Measurements from ENCODE around the gene GIMAP8.
"Not testable (repeated sequence)": the region's sequence is repeated elsewhere in the genome, so short reads cannot be mapped to it uniquely, and the experiment has no call there.

GIMAP8 gene

DNA sequence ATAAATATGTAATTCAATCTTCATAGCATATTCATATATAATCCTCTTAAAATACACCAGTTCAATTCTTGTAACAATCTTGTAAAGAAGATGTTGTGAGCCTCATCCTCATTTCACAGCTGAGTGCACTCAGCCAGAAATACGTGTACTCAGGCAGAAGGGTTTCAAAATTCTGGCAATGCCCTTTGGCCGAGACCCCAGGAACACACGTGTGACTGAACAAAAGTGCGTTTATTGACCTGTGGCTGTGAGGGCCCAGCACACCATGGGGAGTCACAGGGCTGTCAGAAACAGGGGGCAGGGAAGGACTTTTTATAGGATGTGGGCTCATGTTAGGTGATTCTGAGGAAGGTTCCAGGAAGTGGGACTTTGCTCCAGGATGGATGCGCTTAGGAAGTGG is 21.5 kb downstream of the GIMAP8 start:
- DNase-seq: no peak

DNA sequence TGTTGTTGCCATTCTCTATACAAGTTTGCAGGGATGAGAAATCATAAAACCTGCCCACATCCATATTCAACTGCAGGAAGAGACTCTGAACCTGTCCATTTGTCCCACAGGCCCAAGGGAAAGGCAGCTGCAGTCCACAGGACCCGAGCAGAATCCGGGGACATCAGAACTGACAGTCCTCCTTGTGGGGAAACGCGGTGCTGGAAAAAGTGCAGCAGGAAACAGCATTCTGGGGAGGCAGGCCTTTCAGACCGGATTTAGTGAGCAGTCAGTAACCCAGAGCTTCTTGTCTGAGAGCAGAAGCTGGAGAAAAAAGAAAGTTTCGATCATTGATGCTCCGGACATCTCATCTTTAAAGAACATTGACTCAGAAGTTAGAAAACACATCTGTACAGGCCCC is 23.5 kb downstream of the GIMAP8 start:
- no peak for DNase-seq

DNA sequence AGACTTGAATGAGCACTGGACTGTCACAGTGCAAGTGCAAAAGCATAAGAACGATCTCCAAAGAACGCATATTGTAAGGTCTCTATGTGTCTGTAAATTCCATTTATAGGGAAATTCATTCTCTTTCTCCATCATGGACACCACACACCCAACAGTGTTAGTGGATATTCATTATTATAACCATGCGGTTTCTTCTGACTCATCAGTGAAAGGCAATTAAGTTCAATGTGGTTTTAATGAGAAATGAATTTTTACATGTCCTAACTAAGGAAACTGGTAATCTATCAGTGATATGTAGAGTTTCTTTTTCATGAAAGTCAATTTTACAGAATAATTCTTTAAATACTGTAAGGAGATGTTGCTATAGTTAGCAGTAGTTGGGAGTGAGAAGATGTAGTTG is 25.9 kb downstream of the GIMAP8 start:
- DNase-seq: no peak

DNA sequence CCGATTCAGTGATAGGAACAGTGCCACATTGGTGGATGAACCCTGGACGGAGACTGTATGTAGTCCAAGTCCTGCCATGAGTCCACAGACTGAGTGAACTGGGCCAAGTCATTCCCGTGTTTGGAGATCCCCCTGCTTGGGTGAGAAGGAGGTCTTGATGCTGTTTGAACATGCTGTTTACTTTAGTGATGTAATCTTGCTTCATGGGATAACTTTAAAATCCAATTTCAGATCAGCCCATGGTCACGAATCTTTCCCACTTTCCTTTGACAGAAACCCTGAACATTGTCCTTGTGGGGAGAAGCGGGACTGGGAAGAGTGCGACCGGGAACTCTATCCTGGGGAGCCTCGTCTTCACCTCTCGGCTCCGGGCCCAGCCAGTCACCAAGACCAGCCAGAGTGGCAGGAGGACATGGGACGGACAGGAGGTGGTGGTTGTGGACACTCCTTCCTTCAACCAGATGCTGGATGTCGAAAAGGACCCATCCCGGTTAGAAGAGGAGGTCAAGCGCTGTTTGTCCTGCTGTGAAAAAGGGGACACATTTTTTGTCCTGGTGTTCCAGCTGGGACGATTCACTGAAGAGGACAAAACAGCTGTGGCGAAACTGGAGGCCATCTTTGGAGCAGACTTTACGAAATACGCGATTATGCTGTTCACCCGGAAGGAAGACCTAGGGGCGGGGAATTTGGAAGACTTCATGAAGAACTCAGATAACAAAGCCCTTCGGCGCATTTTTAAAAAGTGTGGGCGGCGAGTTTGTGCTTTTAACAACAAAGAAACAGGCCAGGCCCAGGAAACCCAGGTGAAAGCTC is 26.6 kb downstream of the GIMAP8 start:
- no peak for DNase-seq

DNA sequence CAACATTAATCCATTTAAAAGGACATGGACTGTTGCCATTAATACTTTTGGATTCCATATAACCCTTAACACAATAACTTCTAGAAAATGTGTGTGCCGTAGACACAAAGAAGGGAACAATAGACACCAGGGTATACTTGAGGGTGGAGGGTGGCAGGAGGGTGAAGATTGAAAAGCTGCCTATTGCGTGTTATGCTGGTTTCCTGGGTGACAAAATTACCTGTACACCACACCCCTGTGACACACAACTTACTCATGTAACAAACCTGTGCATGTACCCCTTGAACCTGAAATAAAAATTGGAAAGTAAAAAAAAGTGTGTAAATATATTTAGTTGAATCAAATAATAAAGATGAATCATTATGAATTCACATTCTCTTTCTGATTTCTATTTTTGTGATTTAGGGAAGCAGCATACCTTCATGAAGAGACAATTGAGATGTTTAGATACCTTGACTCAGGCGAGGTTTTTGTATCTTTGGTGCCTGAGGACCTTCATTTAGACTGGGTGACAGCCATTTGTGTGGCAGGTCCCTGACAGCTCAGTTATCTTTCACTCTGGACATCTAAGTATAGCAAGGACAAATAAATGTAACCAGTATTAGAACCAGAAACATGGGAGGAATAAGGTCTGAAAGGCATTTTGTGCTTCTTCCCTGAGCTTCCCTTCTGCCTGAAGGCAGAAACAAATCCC is 28.7 kb downstream of the GIMAP8 start:
- DNase-seq: no peak

DNA sequence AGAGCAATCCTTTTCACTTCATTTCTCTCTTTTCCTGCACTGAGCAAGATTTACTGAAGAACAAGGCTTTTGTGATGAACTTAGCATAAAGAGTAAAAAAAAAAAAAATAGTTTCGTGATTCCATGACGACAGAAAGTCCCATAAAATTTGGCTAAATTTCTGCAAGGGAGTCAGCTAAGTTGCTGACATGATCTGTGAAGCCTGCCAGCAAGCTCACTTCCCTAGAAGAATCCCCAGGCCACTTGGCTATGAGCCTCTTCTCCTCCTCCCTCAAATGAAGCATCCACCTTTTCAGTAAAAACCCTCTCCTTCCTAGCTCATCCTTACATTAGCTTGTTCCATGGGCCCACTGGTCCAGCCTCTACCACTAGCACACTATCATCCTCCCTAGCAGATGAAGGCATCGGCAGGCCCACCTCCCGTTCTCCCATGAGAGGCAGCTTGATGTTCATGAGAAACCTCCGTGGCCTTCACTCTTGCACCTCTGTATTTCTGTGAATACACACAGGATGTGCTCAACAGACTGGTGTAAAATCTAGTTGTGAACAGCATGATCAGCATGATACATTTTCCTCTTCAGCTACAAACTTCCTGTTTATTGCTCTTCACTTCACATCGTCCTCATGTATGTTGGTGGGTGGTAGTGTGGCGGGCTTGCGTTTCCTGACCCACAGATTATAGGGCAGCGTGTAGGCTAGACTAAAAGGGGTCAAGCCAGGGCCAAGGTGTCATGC is 30.9 kb downstream of the GIMAP8 start:
- no peak for DNase-seq

DNA sequence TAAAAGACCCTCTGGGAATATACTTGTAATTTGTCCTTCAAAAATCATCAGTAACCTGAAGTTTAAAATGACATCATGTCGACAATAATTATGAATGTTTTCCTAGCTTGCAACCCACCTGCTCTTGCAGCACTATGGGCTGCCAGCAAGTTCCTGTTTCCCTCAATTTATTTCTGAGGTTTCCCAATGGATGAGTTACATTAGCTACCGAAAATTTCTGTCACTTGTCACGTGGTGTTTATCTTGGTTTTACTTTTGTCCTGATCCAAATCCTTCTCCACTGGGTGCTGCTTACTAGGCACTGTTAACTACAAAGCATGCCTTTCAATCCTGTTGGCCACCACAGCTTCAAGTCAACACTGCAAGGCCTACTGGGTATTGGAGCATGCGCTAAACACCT is 31.5 kb downstream of the GIMAP8 start:
- DNase-seq: no peak

DNA sequence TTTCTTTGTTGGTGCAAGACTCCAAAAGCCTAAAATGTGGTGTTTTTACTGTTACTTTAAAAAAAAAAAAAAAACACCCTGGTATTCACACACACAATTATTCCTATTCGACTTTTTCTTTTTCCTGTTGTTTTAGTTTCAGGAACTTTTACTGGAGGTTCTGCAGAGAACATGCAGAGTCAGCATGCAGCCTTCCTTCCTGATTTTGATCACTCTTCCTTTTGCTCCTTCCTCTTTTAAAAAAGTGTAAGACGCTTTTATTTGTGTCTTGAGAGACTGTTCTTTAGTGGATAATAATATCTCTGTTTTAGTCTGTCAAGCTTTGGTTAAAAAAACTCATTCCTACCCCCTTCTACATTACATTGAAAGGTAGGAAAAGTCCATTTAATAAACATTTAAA is 33.1 kb downstream of the GIMAP8 start:
- not testable (repeated sequence) for DNase-seq

DNA sequence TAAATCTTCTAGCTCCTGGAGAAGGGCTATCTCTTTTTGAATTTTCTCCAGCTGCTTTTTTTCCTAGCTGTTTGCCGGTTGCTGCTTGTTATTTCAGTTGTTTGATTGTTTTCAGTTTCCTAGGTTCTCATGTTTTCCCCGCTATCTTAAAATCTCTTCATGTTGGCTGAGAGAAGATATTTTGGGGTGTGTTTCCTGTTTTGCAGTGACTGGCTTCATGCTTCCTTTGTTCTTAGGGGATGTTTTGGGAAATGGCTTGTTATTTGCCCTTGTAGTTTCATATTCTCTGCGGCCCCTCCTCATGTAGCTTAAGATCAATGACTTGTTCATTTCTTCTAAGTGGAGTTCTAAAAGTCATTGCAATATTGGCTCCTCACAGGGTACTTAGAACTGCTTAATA is 33.6 kb downstream of the GIMAP8 start:
- DNase-seq: not testable (repeated sequence)

DNA sequence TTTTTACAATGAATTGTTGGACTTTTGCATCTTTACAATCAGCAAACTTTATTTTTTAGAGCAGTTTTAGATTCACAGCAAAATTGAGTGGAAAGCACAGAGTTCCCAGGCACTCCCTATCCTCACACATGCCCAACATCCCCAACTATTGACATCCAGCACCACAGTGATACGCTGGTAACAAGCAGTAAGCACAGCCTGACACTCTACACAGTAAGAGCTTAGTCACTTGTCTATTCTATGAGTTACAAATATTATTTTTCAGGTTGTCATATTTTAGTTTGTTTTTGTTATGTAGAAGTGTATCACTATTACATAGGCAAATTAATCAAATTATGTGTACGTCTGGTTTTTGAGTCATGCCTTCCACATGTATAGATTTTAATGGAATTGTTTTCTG is 37.2 kb downstream of the GIMAP8 start:
- DNase-seq: no peak

DNA sequence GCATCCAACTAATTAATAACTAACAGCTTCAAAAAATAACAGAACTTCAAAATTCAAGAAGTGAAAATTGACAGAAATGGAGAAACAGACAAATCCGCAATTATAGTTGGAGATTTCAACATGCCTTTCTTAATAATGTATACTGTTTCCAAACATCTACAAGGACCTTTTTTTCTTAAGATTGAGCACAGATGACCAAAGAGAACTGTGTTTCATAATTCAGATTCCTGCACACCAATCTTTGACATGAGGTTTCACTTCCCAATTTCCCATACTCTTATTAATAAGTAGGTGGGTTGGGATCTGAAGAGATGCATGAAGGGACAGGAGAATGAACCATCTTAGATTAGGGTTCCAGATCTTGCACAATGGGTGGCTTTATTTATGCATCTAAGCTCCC is 39.4 kb downstream of the GIMAP8 start:
- DNase-seq: no peak

DNA sequence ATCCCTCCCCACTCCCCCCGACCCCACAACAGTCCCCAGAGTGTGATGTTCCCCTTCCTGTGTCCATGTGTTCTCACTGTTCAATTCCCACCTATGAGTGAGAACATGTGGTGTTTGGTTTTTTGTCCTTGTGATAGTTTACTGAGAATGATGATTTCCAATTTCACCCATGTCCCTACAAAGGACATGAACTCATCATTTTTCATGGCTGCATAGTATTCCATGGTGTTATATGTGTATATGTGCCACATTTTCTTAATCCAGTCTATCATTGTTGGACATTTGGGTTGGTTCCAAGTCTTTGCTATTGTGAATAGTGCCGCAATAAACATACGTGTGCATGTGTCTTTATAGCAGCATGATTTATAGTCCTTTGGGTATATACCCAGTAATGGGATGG is 43.0 kb downstream of the GIMAP8 start:
- not testable (repeated sequence) for DNase-seq

DNA sequence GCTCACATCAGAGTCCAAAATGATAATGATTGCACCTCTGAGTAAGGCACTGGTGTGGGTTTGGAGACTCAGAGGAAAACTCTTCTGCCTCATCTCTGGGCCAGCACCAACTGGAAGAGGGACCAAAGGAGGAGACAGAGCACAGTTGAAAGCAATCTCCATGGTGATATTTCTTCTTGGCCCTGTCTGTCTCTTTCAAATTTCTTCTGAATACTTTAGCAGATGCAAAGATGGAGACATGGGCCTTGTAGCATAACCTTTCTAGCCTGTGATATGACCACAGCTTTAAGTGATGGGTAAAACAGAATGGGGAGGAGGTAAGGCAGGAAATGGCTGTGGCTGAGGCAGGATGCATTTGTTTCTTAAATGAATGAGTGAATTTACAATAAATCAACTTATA is 52.1 kb downstream of the GIMAP8 start:
- no peak for DNase-seq

DNA sequence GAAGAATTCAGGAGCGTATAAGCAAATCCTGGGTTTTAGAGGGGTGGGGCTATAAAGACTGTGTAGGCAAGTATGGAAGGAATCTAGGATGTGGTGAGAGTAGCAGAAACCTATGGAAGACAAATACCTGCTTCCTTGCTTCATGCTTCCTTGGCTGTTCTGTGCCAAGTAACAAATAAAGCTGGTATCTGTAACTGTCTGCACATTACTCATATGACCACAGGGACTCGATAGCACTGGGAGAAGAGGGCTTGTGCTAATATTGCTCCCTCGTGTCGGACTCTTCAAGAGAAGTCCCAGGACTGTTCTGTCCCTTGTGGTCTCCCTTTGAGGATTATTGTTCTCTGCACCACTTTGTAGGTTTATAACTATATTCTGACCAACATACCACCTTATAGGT is 52.7 kb downstream of the GIMAP8 start:
- no peak for DNase-seq

DNA sequence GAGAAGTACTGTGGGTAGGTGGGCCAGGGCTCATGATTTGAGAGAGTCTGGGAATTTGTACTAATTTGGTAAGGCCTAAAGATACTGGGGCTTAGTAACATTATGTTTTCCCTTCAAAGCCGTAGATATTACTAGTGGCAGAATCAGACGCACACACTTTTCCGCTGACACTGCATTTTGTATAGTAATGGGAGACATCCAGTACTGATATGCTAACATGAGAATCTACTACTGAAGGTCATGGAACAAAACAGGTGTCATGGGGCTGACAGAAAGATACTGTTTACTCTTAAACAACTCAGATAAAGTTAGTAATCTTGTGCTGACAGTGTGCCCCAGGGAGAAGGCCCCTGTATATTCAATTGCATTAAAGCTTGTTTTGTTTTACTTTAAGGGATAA is 53.2 kb downstream of the GIMAP8 start:
- DNase-seq: no peak

DNA sequence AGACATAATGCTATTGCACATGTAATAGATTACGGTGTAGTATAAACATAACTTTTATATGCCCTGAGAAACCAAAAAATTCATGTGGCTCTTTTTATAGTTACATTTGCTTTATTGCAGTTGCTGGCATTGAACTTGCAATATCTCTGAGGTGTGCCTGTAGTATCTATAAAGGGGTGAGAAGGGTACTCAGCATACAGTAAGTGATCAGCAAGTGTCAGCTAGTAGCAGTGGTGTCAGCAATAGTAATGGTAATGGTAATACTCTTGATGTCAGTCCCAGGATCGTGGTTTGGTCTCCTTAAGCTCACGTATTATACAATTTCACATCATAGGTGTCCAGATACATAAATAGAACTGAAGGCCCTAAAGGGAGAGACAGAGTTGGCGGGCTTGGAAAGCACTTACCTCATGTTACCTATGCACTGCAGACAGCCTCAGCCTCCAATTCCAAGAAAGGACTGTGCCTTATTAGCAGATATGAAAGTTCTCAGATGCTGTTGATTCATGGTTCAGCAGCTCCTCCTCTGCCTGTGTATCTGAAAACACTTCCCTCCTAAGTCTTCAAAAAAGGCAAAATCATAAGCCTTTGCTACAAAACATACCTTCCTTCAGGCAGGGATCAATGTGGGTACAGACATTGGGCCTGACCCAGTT is 57.6 kb downstream of the GIMAP8 start:
- DNase-seq: no peak

DNA sequence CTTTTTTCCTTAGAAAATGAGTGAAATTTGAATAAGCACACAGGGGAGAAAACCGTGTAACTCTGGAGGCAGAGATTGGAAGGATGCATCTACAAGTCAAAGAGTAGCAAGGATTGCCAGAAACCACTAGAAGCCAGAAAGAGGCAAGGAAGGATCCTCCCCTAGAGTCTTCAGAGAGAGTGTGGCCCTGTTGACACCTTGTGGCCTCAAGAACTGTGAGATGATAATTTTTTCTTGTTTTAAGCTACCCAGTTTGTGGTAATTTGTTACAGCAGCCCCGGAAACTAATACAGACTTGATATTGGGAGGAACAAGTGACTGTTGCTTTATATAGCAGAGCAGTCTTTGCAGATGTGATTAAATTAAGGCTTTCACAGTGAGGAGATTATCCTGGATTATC is 60.6 kb downstream of the GIMAP8 start:
- DNase-seq: peak; percentile 54

DNA sequence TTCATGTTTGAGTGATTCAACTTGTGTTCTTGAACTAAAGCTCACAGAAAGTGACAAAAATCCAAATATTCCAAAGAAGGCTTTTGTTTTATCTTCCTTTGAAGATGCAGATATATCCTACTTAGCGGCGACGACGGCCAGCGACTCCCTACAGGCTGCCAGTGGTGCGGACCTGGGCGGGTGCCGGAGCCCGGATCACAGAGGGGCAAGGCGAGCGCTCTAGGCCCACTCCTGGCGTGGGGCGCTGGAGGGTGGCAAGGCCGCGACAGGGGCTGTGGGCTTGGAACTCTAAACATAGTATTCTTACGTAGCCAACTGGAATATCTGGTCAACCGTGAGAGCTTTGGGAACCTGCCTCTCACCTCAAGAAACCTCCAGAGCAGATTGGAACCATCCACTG is 63.3 kb downstream of the GIMAP8 start:
- DNase-seq: no peak

DNA sequence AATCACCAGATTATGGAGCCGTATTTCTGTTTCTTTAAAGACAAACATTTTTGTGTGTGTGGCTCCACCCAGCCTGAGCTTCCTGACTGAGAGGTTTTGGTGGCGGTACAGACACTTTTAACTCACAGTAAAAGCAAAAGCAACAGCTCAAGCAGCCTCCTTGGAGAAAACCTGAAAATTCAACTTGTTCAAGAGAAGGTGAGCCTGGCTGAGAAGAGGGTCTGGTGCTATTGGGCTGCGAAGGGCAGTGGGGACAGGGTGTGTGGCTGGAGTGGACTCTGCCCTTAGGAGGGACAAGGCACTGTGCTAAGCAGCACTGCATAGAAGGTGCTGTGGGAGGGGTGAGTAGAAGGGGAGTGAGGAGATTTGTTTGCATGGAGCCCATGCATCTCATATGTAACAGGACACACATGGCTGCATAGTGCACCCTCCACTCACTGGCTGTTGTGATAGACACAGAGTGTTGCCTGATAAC is 64.4 kb downstream of the GIMAP8 start, which contains the start of gene GIMAP7:
Gene GIMAP7 (plus strand): TSS at position 125 of the 475 bp plus-strand sequence. CDS start 5,103 bp downstream, outside the sequence.
- no peak for DNase-seq

DNA sequence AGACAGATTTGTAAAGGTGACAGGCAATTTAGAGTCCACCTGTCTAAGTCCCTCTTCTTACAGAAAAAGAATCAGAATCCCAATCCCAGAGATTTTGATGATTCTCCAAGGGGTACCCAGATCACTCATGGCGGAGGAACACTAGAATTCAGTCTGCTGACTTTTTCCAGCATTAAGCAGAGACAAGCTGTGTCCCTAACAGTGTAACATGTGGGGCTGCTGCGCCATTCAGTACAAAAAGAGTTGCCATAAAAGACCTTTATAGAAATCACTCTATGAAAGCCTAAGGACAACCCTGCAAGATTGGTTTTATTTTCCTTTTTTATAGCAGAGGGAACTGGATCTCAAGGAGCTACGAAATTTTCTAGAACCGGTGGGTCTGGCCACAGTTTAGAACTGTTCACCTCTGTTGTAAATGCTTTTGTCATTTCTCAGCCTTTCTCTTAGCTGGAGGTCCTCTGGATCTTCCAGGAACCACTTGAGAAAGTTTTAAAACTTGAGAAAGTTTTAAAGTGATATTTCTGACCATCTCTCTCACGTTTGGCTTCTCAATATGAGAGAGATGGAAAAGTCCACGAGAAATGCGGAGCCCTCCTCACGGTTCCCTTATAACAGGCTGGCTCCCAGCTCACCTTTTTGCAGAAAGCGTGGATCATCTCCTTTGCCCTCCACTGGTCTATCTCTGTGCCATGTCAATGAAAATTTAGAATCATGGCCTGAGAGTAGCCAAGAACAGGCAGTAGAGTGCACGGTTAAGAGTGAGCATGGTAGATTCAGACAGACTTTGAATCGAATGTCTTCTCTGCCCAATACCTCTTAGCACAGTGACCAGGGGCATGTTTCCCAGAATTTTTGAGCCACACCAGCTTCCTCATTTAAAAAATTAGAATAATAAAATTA is 65.1 kb downstream of the GIMAP8 start:
- no peak for DNase-seq

DNA sequence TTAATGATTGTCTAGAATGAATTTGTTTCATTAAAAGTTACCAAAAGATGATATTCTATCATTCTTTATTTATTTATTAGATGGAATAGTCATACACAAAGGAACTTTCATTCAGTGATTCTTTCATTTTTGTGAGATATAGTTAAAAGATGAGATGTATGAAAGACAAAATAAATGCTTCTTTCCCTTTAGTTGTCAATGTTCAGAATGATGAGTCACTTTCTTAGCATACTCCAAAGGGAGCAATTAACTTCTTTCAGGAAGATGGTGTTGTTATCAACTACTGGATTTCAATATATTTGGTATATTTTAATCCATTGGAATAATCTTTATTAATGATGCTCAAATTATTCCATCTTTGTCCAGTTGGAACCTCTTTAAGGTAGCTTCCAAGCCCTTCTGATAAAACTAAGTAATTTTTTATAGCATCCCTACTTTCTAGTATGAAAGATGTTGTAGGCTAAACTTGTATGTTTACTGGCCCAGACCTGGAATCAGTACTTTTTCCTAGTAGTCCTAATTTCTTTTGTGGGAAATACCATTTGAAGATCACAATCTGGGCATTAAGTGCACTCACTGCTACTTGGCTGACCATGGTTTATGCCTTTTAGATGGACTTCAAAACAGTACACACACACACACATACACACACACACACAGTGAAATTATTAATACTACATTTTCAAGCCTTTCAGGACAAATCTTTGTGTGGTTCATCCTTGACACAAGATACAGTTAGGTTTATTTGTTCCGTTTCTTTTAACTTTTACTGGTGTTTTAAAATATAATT is 66.7 kb downstream of the GIMAP8 start:
- DNase-seq: no peak

All from NCI-H82 (cell line).